VCaP (cell line): ENCODE measurements around the gene SLC34A1.
A peak's percentile ranks its signal among the peaks of the same experiment; 100 is the strongest.

Source experiments
- H3K27ac ChIP-seq: fragments of 450-650 bp; 2 replicates; pipeline ENCODE4 v1.5.1; 2017
- TF ChIP-seq, protein P1 (sequence below): fragments of 450-650 bp; conservative IDR thresholded peaks from 2 replicates; pipeline ENCODE4 v1.5.1; 2017; ENCODE audit warnings: mild to moderate bottlenecking, moderate library complexity

The SLC34A1 gene

GRCh38 chr5:177429248-177430040 is 45.2 kb downstream of the SLC34A1 start:
- peak overlapping the region; percentile 95; the same call in 1 of the 2 replicates for H3K27ac ChIP-seq
- TF ChIP-seq, protein P1, sequence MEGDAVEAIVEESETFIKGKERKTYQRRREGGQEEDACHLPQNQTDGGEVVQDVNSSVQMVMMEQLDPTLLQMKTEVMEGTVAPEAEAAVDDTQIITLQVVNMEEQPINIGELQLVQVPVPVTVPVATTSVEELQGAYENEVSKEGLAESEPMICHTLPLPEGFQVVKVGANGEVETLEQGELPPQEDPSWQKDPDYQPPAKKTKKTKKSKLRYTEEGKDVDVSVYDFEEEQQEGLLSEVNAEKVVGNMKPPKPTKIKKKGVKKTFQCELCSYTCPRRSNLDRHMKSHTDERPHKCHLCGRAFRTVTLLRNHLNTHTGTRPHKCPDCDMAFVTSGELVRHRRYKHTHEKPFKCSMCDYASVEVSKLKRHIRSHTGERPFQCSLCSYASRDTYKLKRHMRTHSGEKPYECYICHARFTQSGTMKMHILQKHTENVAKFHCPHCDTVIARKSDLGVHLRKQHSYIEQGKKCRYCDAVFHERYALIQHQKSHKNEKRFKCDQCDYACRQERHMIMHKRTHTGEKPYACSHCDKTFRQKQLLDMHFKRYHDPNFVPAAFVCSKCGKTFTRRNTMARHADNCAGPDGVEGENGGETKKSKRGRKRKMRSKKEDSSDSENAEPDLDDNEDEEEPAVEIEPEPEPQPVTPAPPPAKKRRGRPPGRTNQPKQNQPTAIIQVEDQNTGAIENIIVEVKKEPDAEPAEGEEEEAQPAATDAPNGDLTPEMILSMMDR = no peak

- peak overlapping the region; percentile 95; the same call in 1 of the 2 replicates for H3K27ac ChIP-seq
- TF ChIP-seq, protein P1 = no peak
Measured at GRCh38 chr5:177430140-177430951, 46.1 kb downstream of the SLC34A1 start.

DNA sequence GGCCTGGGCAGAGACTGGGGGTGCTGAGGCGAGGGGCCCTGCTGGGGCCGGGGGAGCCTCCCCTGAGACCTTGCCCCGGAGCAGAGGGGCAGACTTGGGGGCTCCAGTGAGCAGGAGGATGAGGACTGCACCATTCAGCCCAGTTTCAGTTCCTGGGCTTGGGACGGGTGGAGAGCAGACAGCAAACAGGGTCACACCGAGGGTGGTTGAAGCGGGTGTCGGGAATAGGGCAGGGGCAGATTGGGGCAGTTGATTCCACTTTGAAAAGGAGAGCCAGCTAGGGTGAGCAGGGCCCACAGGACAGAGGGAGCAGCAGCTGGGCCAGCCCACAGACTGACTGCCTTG is 46.7 kb downstream of the SLC34A1 start:
- peak overlapping the region; percentile 11; the same call in 1 of the 2 replicates for H3K27ac ChIP-seq
- TF ChIP-seq, protein P1 = no peak

- TF ChIP-seq, protein P1 = no peak
- peak overlapping the region; percentile 11; the same call in 1 of the 2 replicates for H3K27ac ChIP-seq
Measured at GRCh38 chr5:177431317-177432142, 47.3 kb downstream of the SLC34A1 start.

- TF ChIP-seq, protein P1 = no peak
- peak overlapping the region; percentile 11; the same call in 1 of the 2 replicates for H3K27ac ChIP-seq
Measured at GRCh38 chr5:177432143-177432838, 48.1 kb downstream of the SLC34A1 start.

- no peak overlapping the region for H3K27ac ChIP-seq
- TF ChIP-seq, protein P1 = no peak
Measured at GRCh38 chr5:177432839-177433657, 48.8 kb downstream of the SLC34A1 start.
